ENCODE measurements around the gene FREY1.

Gene FREY1

GRCh38 chr11:45906965-45907611 is at the start of gene FREY1:
Gene FREY1, minus strand, starts transcription at chr11:45907271. Its CDS starts 26 bp downstream, at chr11:45907245.
- DNase-seq = no peak

DNA sequence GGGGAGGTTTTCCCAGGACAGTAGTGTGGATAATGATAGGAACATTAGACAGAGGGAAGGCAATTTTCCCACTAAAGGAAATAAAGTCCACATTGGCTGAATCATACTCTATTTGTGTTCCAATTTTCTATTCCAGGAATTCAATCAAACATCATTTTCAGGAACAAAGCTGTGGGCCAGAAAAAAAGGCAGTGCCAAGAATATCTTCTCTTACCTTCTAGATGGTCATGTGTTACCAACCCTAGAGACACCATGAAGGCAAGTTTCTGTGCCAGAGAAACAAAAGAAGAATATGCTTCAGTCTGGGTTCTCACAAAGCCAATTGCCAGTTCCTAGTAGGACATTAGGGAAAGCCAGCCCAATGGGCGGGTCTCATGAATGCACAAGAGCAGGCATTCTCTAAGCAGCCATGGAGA is 42.9 kb upstream of the FREY1 start:
- no peak for DNase-seq

DNA sequence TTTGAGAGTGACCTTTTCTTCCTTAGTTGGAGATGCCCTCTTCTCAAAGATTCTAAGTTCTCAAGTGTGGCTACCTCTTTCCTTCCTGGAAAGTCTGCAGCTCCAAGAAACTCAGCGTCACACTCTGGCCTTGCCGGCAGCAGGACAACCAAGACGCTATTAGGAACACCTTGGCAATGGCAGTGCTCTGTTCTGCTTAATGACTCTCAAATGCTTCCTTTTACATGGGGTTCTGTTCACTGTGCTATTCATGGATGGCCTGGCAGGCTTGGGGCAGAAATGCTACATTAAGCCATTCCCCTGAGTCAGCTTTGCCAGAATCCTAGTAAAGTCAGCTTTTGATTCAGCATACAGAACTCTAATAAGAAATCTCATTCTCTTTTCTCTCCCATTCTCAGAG is 41.3 kb upstream of the FREY1 start:
- no peak for DNase-seq

- DNase-seq = no peak
These were observed 40.8 kb upstream of the FREY1 start for GRCh38 chr11:45947885-45948284.

GRCh38 chr11:45945397-45945999 is 38.4 kb upstream of the FREY1 start:
- no peak for DNase-seq

DNA sequence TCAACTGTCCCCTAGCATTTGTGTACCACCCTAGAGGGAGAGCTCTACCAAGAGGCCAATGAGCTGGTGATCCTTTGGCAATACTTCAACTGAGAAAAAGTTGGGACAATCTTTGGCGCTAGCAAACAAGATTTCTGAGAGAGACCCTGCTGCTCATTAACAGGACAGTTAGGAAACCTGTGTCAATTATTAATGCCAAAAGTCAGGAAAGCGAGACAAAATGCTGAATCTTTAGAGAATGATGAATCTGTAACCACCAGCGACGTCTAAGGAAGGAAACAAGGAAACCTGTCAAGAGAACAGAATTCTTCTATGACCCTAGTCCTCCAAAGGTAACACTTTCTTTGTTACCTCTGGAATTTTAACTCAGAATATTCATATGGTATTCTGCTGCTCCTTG is 35.3 kb upstream of the FREY1 start:
- no peak for DNase-seq

DNA sequence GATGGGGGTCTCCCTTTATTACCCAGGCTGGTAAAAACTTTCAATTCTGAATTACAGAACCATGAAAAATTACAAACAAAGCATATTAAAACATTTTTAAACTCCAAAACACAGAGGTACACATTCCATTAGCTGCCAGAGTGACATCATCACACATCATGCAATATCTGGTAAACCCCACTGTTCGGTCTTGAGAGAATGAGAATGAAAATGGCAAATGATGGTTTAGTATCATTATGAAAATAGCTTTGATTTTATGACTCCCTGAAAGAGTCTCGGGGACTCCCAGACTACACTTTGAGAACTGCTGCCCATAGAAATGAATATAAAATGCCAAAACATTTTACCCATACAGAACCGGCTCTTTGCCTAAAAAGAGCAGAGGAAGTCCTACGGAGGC is 34.2 kb upstream of the FREY1 start:
- no peak for DNase-seq

DNA sequence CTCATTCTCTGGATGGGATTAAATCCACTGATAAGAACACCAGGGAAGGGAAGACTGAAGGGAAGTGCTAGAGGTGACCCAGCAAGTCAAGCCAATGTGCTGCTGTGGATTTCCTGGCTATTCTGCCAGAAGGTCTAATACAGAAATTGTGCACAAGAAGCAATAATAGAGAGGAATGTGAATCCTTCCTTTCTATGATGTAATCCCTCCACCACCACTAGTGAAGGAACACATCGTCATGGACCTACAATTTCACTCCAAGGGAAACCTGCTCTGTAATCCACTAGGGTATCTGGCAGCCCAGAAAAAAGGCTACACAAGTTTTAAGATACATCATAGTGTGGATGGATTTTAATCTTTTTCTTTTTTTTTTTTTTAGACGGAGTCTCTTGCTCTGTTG is 32.8 kb upstream of the FREY1 start:
- DNase-seq = no peak

GRCh38 chr11:45937916-45938315 is 30.8 kb upstream of the FREY1 start:
- no peak for DNase-seq

GRCh38 chr11:45936511-45937054 is 29.5 kb upstream of the FREY1 start:
- DNase-seq = no peak

DNA sequence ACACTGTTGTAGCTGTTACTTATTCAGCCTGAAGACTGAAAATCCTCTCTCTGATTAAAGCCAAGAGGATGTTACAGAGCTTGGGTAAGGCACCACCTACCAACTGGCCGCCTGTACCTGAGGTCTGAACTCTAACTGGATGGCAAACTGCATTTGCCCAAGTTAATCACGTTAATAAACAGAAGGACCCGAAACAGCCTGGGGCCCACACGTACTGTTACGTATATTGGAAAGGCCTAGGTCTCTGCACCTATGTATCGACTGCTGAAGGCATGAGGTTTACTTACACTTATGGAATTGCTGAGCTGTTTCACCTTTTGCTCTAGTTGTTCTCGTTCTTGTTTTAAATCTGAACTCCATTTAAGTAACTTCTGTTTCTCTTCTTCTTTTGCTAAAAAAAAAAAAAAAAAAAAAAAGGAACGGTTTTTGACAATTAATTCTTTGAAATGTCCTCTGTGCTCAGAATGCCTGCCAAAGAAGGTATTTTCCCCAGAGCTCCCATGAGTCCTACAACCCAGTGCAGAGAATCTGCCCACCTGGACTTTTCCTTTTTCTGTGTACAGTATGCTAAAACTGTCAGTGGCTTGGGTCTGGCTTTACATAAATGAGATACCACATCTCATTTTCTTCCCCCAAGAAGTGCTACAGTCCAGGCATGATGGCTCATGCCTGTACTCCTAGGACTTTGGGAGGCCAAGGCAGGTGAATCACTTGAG is 28.4 kb upstream of the FREY1 start:
- no peak for DNase-seq

DNA sequence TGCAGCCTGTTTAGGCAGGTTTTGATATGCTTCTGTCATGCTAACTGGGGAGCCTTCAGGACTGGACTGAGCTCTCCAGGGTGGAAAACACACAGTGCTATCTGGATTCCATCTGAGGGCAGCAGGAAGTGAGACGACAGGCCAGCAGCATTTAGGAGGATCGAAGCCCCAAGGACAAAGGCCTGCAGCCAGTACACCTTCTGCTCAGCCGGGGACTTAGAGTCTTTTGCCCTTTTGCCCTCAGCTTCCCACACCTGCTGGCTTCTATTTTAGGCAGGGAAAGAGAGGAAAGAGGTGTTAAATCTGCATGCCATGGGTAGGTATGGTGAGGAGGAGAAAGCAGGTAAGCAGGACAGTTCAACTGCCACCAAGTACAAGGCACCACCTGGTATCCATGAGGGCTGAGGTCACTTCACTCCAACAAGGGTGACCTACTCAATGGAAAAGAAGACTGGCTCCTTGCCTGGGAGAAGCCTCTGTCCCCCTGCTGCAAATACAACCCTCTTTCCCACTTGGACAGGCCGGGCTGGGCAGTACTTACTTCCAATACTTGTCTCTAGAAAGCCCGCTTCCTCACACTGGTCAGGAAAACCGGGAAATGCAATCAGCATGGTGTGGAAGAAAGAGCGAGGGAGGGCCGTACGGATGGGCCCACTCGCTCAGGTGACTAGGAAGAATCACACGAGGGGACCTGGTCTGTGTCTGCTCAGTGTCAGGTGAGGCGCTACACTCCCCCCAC is 27.7 kb upstream of the FREY1 start:
- DNase-seq = no peak

DNA sequence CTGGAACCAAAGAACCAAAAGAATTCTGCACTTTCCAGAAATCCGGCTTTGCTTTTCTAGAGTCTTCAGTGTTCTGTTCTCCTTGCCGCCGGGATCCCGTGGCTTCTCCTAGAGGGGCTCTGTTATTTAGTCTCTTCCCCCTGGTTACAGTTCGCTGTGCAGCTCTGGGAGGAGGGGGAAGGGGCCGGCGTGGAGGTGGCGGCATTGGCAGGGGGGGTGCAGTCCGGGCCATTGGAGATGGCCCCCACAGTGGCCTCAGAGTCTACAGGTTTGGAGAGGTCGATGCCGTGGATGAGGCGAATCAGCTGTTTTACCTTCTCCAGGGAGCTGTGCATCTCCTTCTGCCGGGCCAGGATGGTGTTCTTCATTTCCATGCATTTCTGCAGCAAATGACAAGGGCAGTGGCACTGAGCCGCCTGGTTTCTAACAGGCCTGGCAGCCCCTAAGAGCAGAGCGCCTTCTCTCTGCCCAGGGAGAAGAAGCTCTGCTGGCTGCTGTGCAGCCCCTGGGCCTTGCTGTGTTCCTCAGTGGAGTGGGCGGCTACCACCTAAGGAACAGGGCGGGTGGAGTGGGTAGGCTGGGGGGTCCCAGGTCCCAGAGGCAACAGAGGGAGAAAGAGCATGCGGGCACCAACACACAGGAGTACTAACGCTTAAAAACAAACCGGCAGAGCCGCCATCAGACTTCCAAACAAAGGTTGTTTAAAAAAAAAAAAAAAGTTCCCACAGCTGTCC is 26.9 kb upstream of the FREY1 start:
- no peak for DNase-seq

GRCh38 chr11:45933131-45933831 is 26.2 kb upstream of the FREY1 start:
- DNase-seq = no peak

- no peak for DNase-seq
These were observed 25.1 kb upstream of the FREY1 start for GRCh38 chr11:45932217-45932616.

- no peak for DNase-seq
These were observed 24.7 kb upstream of the FREY1 start for GRCh38 chr11:45931739-45932138.

GRCh38 chr11:45930951-45931570 is 24.0 kb upstream of the FREY1 start:
- DNase-seq = no peak

DNA sequence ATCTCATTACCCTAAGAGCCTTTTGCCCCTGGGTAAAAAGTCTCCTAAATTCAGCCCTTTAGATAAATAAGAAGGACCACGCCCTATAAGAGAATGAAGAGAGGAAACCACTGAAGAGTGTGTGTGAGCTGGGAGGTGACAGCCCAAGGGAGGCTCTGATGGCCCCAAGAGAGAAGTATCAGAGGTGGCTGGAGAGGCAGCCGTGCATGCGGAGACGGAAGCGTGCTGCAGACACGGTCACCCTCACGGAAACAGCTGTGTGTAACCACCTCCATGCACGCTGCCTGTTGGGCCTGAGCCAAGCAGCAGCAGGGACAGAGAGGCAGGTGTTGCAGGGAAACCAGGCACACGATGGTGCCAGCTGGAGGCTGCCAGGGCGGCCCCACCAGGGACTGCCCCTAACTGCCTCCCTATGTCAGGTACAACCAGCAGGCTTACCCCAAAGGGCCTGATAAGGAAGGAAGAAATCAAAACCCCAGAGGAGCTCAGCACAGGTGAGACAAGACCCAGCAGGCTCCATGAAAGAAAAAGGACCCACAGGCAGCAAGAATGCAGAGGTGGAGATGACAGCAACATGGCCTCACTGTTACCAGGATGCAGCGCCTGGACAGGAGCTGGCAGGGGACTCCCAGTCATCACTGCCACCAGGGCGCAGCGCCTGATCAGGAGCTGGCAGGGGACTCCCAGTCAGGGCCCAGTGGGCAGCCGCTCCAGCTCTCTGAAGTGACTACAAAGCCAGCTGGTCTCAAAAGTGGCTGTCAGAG is 23.1 kb upstream of the FREY1 start:
- DNase-seq = no peak

DNA sequence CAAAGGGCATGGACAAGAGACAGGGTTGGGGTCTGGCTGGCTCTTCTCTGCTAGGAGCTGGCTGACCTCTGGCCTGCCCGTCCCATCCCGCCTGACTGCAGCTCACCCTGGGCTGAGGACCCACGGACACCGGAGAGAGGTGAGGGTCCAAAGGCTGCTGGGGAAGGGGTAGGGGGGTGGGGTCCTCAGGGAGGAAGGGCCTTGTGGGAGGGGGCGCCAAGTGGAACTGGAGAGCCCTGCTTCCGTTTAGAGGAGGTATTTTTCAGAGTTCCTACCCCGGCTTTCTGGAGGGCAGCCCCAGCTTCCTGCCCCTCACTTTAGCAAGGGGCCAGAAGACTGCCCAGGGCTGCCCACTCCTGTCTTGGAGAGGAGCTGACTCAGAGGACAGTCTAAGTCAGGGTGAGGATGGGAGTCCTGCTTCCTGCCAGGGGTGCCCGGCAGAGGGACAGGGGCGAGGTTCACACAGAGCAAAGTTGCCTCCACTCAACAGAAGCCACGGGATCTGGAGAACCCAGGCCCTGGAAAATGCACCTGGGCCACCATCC is 22.5 kb upstream of the FREY1 start:
- DNase-seq = no peak

DNA sequence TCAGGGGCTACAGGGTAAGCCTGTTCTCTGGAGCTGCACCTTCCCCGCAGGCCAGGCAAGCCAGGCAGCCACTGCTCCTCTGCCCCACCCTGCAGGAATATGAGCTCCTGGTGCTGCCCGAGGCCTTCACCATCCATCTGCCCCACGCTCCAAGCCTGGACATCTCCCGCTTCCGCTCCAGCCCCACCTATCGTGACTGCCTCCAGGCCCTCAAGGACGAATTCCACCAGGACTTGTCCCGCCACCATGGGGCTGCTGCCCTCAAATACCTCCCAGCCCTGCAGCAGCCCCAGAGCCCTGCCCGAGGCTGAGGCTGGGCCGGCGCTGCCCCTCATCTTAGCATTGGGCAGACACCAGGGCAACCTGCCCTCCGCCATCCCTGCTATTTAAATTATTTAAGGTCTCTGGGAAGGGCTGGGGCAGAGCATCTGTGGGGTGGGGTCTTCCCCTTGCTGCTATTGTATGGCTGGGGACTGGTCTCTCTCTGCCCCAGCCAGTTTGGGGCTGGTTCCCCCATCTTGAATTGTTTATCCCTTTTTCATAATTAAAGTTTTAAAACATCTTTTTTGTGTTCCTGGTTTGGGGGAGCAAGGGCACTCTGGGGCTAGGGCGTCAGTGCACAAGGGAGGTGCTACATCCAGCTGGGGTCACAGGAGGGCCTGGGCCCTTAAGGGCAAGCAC is 21.6 kb upstream of the FREY1 start:
- no peak for DNase-seq

All from stimulated activated CD4-positive, alpha-beta T cell treated with anti-CD3 and anti-CD28 coated beads, Interleukin-4, amount 100 ng/mL, for 4 hours (primary cell).